GM18858 (cell line): ENCODE measurements around the gene RAC3.

Experiments used
- ATAC-seq: cut with Tn5 transposase; IDR thresholded peaks from one replicate; pipeline ENCODE4 v1.9.1; 2021; ENCODE audit not compliant: unreplicated experiment

RAC3 gene

DNA sequence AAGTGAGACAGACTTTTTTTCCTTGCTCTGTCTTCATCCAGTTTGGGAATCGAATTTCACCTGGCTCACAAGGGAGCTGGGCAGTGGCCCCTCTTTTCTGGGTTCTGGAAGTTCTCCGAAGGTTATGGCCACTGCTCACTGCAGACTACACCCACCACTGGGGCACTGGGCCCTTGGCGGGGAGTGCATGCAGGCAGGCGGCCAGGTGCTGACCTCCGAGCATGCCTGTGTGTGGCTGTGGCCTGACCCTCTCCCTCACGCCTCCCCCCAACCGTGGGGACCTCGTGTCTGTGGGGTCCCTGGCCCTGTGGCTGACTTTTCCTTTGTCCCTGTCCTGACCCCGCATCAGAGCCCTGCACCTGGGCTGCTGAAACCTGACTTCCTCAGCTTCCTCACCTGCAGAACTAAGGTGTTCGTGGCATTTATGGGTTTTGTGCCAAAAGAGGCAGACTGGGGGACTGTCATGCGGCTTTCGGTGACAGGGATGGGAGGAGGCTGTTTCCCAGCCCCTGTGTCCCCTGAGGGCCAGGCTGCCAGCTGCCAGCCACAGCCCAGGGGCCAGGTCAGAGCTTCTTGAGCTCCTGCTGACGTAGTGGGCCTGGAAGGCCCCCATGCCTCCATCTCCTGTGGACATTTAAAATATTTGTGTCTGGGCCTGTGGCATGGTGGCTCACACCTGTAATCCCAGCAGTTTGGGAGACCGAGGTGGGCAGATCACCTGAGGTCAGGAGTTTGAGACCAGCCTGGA is 32.6 kb upstream of the RAC3 start:
- ATAC-seq: no peak

DNA sequence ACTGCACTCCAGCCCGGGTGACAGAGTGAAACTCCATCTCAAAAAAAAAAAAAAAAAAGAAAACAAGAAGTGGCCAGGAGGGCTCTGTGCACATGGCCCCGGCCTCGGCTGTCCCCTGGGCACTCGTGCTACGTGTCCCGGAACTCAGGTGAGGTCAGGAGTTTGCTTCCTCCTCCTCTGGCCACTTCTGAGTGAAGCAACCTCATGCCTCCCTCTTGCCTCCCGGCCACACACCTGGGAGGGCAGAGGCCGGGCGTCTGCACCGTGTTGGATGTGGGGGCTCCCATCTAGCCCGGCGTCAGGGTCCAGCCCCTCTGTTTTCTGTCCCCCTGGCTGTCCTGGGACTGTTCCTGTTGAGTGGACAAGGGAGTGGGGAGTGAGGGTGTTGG is 31.9 kb upstream of the RAC3 start:
- ATAC-seq: no peak

DNA sequence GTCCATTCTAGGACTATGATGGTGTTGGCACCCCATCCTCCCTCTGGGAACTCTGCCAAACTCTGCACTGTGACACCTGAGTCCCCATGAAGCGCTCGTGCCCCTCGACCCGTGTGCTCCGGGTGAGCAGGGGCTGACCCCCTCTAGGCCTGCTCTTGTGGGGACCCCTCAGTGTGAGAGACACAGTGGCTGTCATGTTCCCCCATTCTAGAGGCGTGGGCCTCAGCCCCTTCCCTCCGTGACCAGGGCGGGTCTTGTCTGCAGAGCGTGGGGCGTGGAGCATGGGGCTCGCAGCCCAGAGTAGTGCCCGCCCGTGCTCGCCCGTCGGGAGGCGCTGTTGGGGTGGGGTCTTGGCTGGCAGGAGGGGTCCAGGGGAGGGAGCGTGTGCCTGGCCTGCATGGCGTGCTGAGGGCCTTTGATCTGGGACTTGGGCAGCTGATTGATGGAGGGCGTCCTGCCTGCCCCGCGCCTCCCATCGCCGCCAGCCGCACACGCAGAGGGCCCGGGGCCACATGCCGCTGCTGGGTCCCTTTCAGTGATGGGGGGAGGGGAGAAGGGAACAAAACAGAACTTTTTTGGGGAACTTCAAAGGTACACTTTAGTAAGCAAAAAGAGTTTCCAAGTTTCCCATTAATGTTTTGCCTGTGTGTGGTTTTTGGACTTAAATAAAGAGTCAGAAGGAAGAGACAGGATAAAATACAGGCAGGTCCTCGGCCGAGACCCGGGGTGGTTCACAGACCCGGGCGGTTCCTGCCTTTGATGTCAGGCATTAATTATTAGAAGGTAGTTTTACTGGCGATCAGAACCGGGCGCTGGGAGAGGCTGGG is 31.3 kb upstream of the RAC3 start:
- no peak for ATAC-seq

GRCh38 chr17:82000803-82001570 is 30.5 kb upstream of the RAC3 start:
- ATAC-seq: no peak

- no peak for ATAC-seq
Observed at GRCh38 chr17:82001571-82002056, 29.9 kb upstream of the RAC3 start.

DNA sequence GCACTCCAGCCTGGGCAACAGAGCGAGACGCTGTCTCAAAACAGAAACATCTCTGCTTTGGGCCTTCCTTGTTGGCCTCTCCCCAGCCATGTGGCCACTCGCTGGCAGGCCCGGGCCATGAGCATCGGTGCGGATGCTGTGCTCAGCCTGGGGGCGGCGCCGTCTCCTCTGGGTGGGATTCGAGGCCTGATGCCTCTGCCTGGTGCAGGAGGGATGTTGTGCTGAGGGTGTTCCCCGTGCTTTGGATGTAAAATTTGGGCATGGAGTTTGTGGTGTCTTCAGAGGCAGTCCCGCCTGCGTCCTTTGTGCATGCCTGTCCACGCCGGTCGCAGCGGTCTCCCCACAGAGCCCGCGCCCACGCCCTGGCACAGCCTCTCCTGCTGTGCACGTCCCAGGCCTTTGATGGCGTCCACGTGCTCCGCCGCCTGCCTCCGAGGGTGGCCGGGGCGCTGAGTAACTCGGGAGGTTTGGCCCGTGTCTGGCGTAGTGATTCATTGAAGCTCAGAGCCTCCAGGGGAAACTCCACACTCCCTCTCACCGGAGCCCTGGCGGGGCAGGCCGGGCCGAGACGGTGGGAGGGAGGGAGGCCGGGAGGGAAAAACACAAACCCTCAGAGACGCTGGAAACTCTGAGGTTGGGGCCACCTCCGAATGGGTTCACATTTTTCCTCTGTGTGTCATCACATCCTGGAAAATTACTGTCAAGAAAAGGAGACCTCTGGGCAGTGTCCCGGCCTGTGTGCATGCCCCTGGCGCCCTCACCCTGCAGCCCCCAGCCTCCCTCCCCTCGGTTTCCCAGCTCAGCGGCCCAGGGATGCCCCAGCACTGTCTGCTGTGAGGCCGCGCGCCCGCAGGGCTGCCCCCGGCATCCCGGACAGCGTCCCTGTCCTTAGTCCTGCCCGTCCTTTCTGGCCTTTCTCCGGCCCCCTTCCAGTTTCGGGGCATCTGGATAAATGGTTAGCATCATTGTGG is 27.8 kb upstream of the RAC3 start:
- no peak for ATAC-seq

DNA sequence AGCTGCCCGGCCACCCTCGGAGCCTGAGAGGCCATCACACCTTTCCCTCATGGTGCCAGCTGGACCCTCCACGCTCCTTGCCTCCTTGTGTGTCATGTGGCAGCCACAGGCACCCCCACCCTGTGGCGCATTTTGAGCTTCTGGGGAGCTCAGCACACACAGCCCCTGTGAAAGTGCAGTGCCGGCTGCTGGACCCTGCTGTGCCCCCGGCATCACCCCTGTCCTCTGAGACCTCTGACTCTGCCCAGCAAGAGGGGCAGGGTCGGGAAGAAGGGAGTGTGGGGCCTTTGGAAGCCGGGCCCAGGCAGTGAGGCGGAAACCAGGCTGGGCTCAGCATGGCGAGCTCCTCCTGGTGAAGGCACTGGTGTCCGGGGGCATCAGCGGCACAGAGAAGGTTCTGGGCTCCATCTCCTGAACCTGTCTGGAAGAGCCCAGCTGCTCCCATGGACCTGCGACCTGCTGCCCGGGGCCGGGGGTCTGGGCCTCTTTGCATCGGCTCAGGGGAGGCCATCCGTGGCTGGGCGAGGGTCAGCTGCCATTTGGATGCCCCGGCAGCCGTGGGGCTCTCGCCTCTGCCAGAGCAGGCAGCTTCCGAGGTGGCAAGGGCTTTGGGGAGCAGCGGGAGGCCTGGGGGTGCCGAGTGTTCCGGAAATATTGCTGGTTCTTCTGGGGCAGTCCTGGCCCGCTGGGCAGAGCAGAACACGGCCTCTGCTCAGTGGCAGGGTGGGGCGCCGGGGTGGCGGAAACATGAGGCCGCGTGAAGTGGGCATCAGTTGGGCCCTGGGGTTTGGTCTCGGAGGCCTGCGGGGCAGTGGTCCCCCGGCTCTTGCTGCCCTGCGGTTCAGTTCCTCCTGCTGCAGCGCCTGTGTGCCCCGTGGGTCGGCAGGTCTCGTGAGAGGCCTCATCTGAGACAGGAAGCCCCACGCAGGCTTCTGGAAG is 26.7 kb upstream of the RAC3 start:
- no peak for ATAC-seq

GRCh38 chr17:82005701-82006348 is 25.7 kb upstream of the RAC3 start:
- no peak for ATAC-seq

GRCh38 chr17:82006468-82007227 is 24.8 kb upstream of the RAC3 start:
- ATAC-seq: no peak

DNA sequence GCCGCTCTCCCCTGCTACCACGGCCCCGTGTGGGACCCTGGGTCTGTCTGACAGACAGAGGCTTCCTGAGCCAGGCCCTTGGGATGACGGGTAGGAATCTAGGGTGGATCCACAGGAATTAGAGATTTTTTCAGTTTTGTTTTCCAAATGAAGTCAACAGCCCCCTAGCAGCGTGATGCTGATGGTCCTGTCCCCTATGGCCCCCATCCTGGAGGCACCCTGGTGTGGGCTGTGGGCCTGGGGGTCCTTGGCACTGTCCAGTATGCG is 24.3 kb upstream of the RAC3 start:
- no peak for ATAC-seq

- ATAC-seq: no peak
Observed at GRCh38 chr17:82007495-82008257, 23.8 kb upstream of the RAC3 start.

GRCh38 chr17:82008258-82008940 is 23.1 kb upstream of the RAC3 start:
- no peak for ATAC-seq

- no peak for ATAC-seq
Observed at GRCh38 chr17:82008941-82009405, 22.5 kb upstream of the RAC3 start.

DNA sequence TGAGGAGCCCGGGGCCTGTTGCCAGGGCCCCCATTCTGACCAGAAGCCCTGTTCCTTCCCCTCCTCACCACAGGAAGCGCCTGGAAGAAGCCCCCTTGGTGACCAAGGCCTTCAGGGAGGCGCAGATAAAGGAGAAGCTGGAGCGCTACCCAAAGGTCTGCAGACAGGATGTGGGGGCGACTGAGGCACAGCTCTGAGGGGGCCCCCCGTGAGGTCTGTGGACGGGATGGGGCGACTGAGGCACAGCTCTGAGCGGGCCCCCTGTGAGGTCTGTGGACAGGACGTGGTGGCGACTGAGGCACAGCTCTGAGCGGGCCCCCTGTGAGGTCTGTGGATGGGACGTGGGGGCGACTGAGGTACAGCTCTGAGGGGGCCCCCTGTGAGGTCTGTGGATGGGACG is 22.1 kb upstream of the RAC3 start:
- no peak for ATAC-seq

- no peak for ATAC-seq
Observed at GRCh38 chr17:82010575-82011525, 20.6 kb upstream of the RAC3 start.
